ENCODE data around the gene EIF2AK3. TPM values are rescaled to one million over a fixed set of nuclear protein-coding genes. Genes with fewer than 3 reads are reported as not detected.

The EIF2AK3 gene
- total RNA-seq, 1 experiment from 2014 or later: 26.8 TPM

DNA sequence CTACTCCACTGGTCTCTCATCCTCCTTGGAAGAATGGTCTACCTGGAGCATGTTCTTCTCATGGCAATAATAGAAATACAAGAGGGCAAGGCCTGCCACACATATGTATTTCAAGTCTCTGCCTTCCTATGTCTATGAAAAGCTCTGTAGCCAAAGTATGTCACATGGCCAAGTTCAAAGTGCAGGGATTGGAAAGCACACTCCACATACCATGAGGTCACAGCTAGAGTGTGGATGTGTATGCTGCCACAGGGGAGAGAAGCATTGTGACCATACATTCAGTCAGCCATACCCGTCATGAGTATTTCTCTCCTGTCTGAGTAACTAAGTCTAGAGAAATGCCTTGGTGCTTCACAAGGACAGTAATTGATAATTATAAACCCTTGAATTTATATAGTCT lies 8.8 kb upstream of the EIF2AK3 start:
- DNase-seq: no peak
- H3K4me1 ChIP-seq: no peaks in the 10 kb centered on the region
- H3K27ac Mint-ChIP-seq (ENCODE audit: unreplicated experiment): no peak overlapping the region
- BruUV-seq (replicated peaks): no TSS peak
- intact Hi-C loops (cut with micrococcal nuclease; ENCODE audit: unreplicated experiment): no loop called here
- H3K27me3 Mint-ChIP-seq (ENCODE audit: insufficient read depth, unreplicated experiment): no peaks in the 10 kb centered on the region
- H3K9me3 Mint-ChIP-seq (ENCODE audit: unreplicated experiment): peaks cover 10% of the 10 kb centered on the region
- no peak overlapping the region for H3K4me3 ChIP-seq (ENCODE audit: low read depth, low read length)
- H3K36me3 Mint-ChIP-seq (ENCODE audit: insufficient read depth, unreplicated experiment): no peaks in the 10 kb centered on the region
- no peaks in the 10 kb centered on the region for H3K27me3 ChIP-seq (replicated peaks; ENCODE audit: control insufficient read depth, insufficient read depth, low read length)
- H3K9me3 ChIP-seq: no peaks in the 10 kb centered on the region
- CTCF ChIA-PET: no interaction called here
- H3K4me1 Mint-ChIP-seq (ENCODE audit: low read depth, unreplicated experiment): peaks cover 17% of the 10 kb centered on the region
- TF ChIP-seq, protein P1, sequence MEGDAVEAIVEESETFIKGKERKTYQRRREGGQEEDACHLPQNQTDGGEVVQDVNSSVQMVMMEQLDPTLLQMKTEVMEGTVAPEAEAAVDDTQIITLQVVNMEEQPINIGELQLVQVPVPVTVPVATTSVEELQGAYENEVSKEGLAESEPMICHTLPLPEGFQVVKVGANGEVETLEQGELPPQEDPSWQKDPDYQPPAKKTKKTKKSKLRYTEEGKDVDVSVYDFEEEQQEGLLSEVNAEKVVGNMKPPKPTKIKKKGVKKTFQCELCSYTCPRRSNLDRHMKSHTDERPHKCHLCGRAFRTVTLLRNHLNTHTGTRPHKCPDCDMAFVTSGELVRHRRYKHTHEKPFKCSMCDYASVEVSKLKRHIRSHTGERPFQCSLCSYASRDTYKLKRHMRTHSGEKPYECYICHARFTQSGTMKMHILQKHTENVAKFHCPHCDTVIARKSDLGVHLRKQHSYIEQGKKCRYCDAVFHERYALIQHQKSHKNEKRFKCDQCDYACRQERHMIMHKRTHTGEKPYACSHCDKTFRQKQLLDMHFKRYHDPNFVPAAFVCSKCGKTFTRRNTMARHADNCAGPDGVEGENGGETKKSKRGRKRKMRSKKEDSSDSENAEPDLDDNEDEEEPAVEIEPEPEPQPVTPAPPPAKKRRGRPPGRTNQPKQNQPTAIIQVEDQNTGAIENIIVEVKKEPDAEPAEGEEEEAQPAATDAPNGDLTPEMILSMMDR (IDR thresholded peaks at IDR 0.05; ENCODE audit: insufficient read depth in 1 of 2, low read depth in 1 of 2, low read length in 1 of 2, severe bottlenecking in 1 of 2, unreplicated experiment in 1 of 2): no peak
- POLR2A ChIA-PET: no interaction called here
- H3K4me3 Mint-ChIP-seq (ENCODE audit: unreplicated experiment): no peak overlapping the region
- no peaks in the 10 kb centered on the region for H3K36me3 ChIP-seq (ENCODE audit: control insufficient read depth, insufficient read depth, low read length)

DNA sequence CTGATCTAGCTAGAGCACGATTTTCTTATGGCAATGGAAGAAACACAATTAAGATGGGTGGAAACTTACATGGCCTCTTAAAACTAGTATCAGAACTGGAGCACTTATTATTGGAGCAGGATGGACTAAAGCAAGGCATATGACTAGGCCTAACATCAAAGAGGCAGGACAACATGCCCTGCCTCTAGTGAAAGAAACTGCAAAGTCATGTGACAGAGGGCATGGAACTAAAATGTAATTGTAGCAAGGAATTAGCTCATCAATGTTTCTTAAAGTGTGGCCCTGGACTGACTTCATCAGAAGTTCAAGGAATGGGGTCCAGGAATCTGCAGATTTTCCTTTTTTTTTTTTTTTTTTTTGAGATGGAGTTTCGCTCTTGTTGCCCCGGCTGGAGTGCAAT lies 5.3 kb upstream of the EIF2AK3 start:
- ChIA-PET POLR2A (interaction anchor here (0.6 kb wide), 1 partner anchor 61 kb away, joined by 4 read pairs; no protein-coding TSS in a partner anchor), CTCF (interaction anchor here (0.7 kb wide), 1 partner anchor 20 kb away, joined by 6 read pairs; no protein-coding TSS in a partner anchor)
- Mint-ChIP-seq H3K9me3 (ENCODE audit: unreplicated experiment) (no peaks in the 10 kb centered on the region), H3K4me3 (ENCODE audit: unreplicated experiment) (no peak overlapping the region), H3K36me3 (ENCODE audit: insufficient read depth, unreplicated experiment) (no peaks in the 10 kb centered on the region), H3K4me1 (ENCODE audit: low read depth, unreplicated experiment) (peaks cover 7% of the 10 kb centered on the region), H3K27ac (ENCODE audit: unreplicated experiment) (no peak overlapping the region), H3K27me3 (ENCODE audit: insufficient read depth, unreplicated experiment) (no peaks in the 10 kb centered on the region)
- Histone ChIP-seq H3K36me3 (ENCODE audit: control insufficient read depth, insufficient read depth, low read length) (no peaks in the 10 kb centered on the region), H3K4me1 (peaks cover 6% of the 10 kb centered on the region), H3K4me3 (ENCODE audit: low read depth, low read length) (no peak overlapping the region), H3K9me3 (no peaks in the 10 kb centered on the region), H3K27me3 (replicated peaks; ENCODE audit: control insufficient read depth, insufficient read depth, low read length) (no peaks in the 10 kb centered on the region)
- intact Hi-C loops (cut with micrococcal nuclease; ENCODE audit: unreplicated experiment): no loop called here
- BruUV-seq (replicated peaks): no TSS peak
- DNase-seq: no peak
- TF ChIP-seq, protein P1 (IDR thresholded peaks at IDR 0.05; ENCODE audit: insufficient read depth in 1 of 2, low read depth in 1 of 2, low read length in 1 of 2, severe bottlenecking in 1 of 2, unreplicated experiment in 1 of 2): no peak

DNA sequence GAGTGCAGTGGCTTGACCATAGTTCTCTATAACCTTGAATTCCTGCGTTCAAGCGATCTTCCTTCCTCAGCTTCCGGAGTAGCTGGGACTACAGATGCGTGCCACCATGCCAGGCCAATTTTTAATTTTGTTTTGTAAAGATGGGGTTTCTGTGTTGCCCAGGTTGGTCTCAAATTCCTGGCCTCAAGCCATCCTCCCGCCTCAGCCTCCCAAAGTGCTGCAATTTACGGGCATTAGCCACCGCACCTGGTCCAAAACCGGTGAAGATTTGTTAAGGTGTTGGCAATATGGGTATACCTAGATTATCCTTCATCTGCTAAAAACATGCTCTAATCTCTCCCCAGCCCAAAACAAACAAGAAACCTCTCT lies 1.3 kb upstream of the EIF2AK3 start:
- no peak for DNase-seq
- no peaks in the 10 kb centered on the region for H3K27me3 ChIP-seq (replicated peaks; ENCODE audit: control insufficient read depth, insufficient read depth, low read length)
- TF ChIP-seq, protein P1 (IDR thresholded peaks at IDR 0.05; ENCODE audit: insufficient read depth in 1 of 2, low read depth in 1 of 2, low read length in 1 of 2, severe bottlenecking in 1 of 2, unreplicated experiment in 1 of 2): no peak
- no peaks in the 10 kb centered on the region for H3K27me3 Mint-ChIP-seq (ENCODE audit: insufficient read depth, unreplicated experiment)
- no peaks in the 10 kb centered on the region for H3K4me1 Mint-ChIP-seq (ENCODE audit: low read depth, unreplicated experiment)
- no peaks in the 10 kb centered on the region for H3K36me3 Mint-ChIP-seq (ENCODE audit: insufficient read depth, unreplicated experiment)
- H3K27ac Mint-ChIP-seq (ENCODE audit: unreplicated experiment): no peak overlapping the region
- H3K9me3 ChIP-seq: no peaks in the 10 kb centered on the region
- H3K4me1 ChIP-seq: peaks cover 6% of the 10 kb centered on the region
- H3K36me3 ChIP-seq (ENCODE audit: control insufficient read depth, insufficient read depth, low read length): no peaks in the 10 kb centered on the region; the same call in none of the 2 replicates
- H3K9me3 Mint-ChIP-seq (ENCODE audit: unreplicated experiment): no peaks in the 10 kb centered on the region
- no TSS peak for BruUV-seq (replicated peaks)
- peak overlapping the region; percentile 62 for H3K4me3 ChIP-seq (ENCODE audit: low read depth, low read length)
- intact Hi-C loops (cut with micrococcal nuclease; ENCODE audit: unreplicated experiment): loop anchor here (1.0 to 5.0 kb wide), 2 partner anchors 28 to 36 kb away; no protein-coding TSS in a partner anchor
- ChIA-PET CTCF (interaction anchor here (1.0 to 1.3 kb wide), 3 partner anchors 41 to 63 kb away, joined by 3 to 10 read pairs (median 7); partner anchors contain the start of gene RPIA), POLR2A (interaction anchor here (0.8 to 2.8 kb wide), 10 partner anchors 11 to 62 kb away, joined by 3 to 23 read pairs (median 4); no protein-coding TSS in a partner anchor)
- H3K4me3 Mint-ChIP-seq (ENCODE audit: unreplicated experiment): no peak overlapping the region

All from Caco-2 (cell line).